HCT116 (cell line): Measurements from ENCODE around the gene CTR9.

Experiments used
- CTCF ChIP-seq, 3 experiments: fragments of 200-600 bp in 1 of 3; sonication (generic) in 1 of 3; IDR thresholded peaks in 2 of 3; conservative IDR thresholded peaks in 1 of 3; 2 replicates each; pipeline ENCODE4 v1.5.1; 2012 to 2017; ENCODE audit warnings: low read depth in 2 of 3, low read length in 2 of 3, antibody characterized with exemption in 1 of 3, borderline replicate concordance in 1 of 3, control low read depth in 1 of 3, mild to moderate bottlenecking in 1 of 3, mixed read lengths in 1 of 3, mixed run types in 1 of 3, moderate library complexity in 1 of 3; ENCODE audit not compliant: insufficient read depth in 1 of 3
- POLR2A ChIP-seq: IDR thresholded peaks from 2 replicates; pipeline ENCODE4 v1.7.0; 2011; ENCODE audit warnings: borderline replicate concordance; ENCODE audit not compliant: insufficient read depth, insufficient read length; ENCODE audit errors: extremely low read depth
- REST ChIP-seq: IDR thresholded peaks from 2 replicates; pipeline ENCODE4 v1.6.1; 2012; ENCODE audit warnings: low read depth
- SIN3A ChIP-seq: IDR thresholded peaks from 2 replicates; pipeline ENCODE4 v1.6.1; 2012; ENCODE audit warnings: low read depth
- SRF ChIP-seq: IDR thresholded peaks from 2 replicates; pipeline ENCODE4 v1.6.1; 2012; ENCODE audit warnings: low read depth
- ZNF274 ChIP-seq: fragments of 200-500 bp; sonication (Bioruptor generic); IDR thresholded peaks from 2 replicates; pipeline ENCODE4 v1.6.1; 2014; ENCODE audit warnings: mild to moderate bottlenecking, low read depth, low read length, inconsistent platforms

- TF ChIP-seq SRF (no peak), CTCF (IDR thresholded peaks at IDR 0.05 in 2 of 3, conservative IDR thresholded peaks at IDR 0.05 in 1 of 3; ENCODE audit: borderline replicate concordance in 1 of 3, insufficient read depth in 1 of 3, low read depth in 2 of 3, low read length in 2 of 3) (no peak), POLR2A (no peak), REST (no peak), ZNF274 (no peak), SIN3A (no peak)
Measured at GRCh38 chr11:10762913-10763421, 11.9 kb downstream of the CTR9 start.
